ENCODE data around the gene FARP2.
A peak's percentile ranks its signal among the peaks of the same experiment; 100 is the strongest.
"Not testable (repeated sequence)": the region's sequence is repeated elsewhere in the genome, so short reads cannot be mapped to it uniquely, and the experiment has no call there.

FARP2 gene

GRCh38 chr2:241315093-241315878 lies 40.8 kb upstream of the FARP2 start, which contains the start of gene HDLBP:
TSS of gene HDLBP (minus strand) at chr2:241315672. CDS start at chr2:241266869, 48,803 bp downstream.
- Histone ChIP-seq H3K9ac (ENCODE audit: low read depth in 1 of 2, low read length in 2 of 2) (peak within 1 kb of the TSS; percentile 95 to 97), H3K4me3 (ENCODE audit: low read depth in 1 of 2, low read length in 2 of 2) (peak within 1 kb of the TSS; percentile 94 to 96), H3K27ac (ENCODE audit: low read depth, low read length) (peak within 1 kb of the TSS; percentile 99), H3K4me1 (ENCODE audit: control insufficient read depth in 1 of 2, insufficient read depth in 2 of 2, low read length in 2 of 2) (peaks cover 41 to 60% of the 10 kb centered on the region in 2 donors), H3K27me3 (ENCODE audit: control insufficient read depth in 1 of 2, insufficient read depth in 2 of 2, low read length in 2 of 2) (no peaks in the 10 kb centered on the region), H3K36me3 (ENCODE audit: control insufficient read depth in 1 of 2, insufficient read depth in 2 of 2, low read length in 2 of 2) (no peaks in the 10 kb centered on the region), H3K9me3 (ENCODE audit: control insufficient read depth in 1 of 2, low read length in 2 of 2) (no peaks in the 10 kb centered on the region)

DNA sequence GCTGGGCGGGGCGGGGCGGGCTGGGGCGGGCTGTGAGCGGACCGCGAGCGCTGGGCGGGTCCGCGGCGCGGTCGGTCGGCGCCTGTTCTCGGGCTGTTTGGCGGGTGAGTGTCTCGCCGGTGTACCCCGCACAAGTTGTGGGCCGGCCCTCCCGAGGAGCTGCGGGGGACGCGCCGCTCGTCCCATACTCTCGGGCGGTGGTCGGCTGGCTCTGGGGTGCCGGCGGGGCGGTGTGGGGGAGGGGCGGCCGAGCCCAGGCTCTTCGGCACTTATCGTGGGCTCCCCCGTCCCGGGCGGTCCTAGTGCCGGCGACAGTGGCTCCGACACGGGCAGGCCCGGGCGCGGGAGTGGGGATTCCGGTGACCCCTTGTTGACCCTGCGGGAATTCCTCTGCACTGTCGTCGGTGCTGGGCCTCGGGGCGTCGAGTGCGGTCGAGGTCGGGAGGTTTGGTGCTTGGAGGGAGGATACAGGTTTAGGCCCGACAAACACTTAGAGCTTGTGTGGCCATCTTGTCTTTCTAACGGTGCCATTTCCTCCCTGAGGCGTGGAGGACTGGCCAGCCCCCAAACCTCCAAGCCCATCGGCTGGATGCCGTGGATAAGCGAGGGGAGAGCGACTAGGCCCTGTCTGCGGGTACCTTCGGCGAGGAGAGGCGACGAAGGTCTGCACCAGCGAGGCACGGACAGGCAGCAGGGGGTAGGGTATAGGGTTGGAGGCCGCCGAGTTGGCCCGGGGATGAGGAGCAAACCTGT lies 40.0 kb upstream of the FARP2 start, which contains the start of gene SEPTIN2:
SEPTIN2 (plus strand) TSS at position 47 of the 753 bp plus-strand sequence. CDS start 8,308 bp downstream, outside the sequence.
- Histone ChIP-seq H3K9me3 (ENCODE audit: control insufficient read depth in 1 of 2, low read length in 2 of 2) (no peaks in the 10 kb centered on the region), H3K4me1 (ENCODE audit: control insufficient read depth in 1 of 2, insufficient read depth in 2 of 2, low read length in 2 of 2) (peaks cover 34 to 66% of the 10 kb centered on the region in 2 donors), H3K27ac (ENCODE audit: low read depth, low read length) (peak within 1 kb of the TSS; percentile 99), H3K27me3 (ENCODE audit: control insufficient read depth in 1 of 2, insufficient read depth in 2 of 2, low read length in 2 of 2) (no peaks in the 10 kb centered on the region), H3K9ac (ENCODE audit: low read depth in 1 of 2, low read length in 2 of 2) (peak within 1 kb of the TSS; percentile 95 to 97), H3K36me3 (ENCODE audit: control insufficient read depth in 1 of 2, insufficient read depth in 2 of 2, low read length in 2 of 2) (no peaks in the 10 kb centered on the region), H3K4me3 (ENCODE audit: low read depth in 1 of 2, low read length in 2 of 2) (peak within 1 kb of the TSS; percentile 94 to 96)

DNA sequence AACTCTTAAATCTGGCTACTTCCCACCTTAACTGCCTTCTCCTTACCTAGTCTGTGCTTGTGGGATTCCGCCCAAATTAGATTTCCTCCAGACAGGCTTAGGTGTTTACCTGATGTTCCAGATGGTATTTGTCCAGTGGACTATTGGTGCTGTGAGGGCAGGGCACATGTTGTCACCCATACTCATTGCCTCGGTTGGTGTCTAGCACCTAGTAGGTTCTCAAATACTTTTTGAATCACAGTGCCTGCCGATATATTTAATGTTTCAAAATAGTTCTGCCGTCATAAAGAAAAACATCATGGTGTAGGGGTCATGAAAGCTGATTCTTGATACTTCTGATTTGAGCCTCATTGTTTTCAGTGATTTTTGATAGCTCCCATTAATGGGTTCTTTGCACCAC lies 39.3 kb upstream of the FARP2 start:
- H3K27ac ChIP-seq (ENCODE audit: low read depth, low read length), result peak overlapping the region; percentile 87
- peaks cover 39 to 70% of the 10 kb centered on the region in 2 donors for H3K4me1 ChIP-seq (ENCODE audit: control insufficient read depth in 1 of 2, insufficient read depth in 2 of 2, low read length in 2 of 2)
- H3K9ac ChIP-seq (ENCODE audit: low read depth in 1 of 2, low read length in 2 of 2), result peak overlapping the region; percentile 93 to 97
- H3K9me3 ChIP-seq (ENCODE audit: control insufficient read depth in 1 of 2, low read length in 2 of 2), result no peaks in the 10 kb centered on the region
- H3K4me3 ChIP-seq (ENCODE audit: low read depth in 1 of 2, low read length in 2 of 2), result peak overlapping the region; percentile 92 to 95
- H3K36me3 ChIP-seq (ENCODE audit: control insufficient read depth in 1 of 2, insufficient read depth in 2 of 2, low read length in 2 of 2), result no peaks in the 10 kb centered on the region
- no peaks in the 10 kb centered on the region for H3K27me3 ChIP-seq (ENCODE audit: control insufficient read depth in 1 of 2, insufficient read depth in 2 of 2, low read length in 2 of 2)

GRCh38 chr2:241317391-241317790 lies 38.7 kb upstream of the FARP2 start:
- Histone ChIP-seq H3K36me3 (ENCODE audit: control insufficient read depth in 1 of 2, insufficient read depth in 2 of 2, low read length in 2 of 2) (no peaks in the 10 kb centered on the region), H3K27ac (ENCODE audit: low read depth, low read length) (no peak overlapping the region), H3K9ac (ENCODE audit: low read depth in 1 of 2, low read length in 2 of 2) (peak overlapping the region; percentile 93 to 97), H3K4me1 (ENCODE audit: control insufficient read depth in 1 of 2, insufficient read depth in 2 of 2, low read length in 2 of 2) (peaks cover 42 to 67% of the 10 kb centered on the region in 2 donors), H3K4me3 (ENCODE audit: low read depth in 1 of 2, low read length in 2 of 2) (peak overlapping the region; percentile 92 to 95), H3K9me3 (ENCODE audit: control insufficient read depth in 1 of 2, low read length in 2 of 2) (no peaks in the 10 kb centered on the region), H3K27me3 (ENCODE audit: control insufficient read depth in 1 of 2, insufficient read depth in 2 of 2, low read length in 2 of 2) (no peaks in the 10 kb centered on the region)

DNA sequence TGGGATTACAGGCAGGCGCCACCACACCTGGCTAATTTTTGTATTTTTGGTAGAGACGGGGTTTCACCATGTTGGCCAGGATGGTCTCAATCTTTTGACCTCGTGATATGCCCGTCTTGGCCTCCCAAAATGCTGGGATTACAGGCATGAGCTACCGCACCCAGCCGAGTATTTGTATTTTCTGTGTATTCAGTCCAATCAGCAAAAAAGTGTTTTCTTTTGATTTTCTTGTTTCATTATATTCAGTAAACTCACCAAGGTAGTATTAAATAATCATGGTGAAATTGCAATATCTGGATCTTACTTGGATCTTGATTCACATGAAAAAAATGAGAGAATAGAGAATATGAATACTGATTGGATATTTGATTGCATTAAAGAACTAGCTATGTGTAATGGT lies 37.3 kb upstream of the FARP2 start:
- H3K27me3 ChIP-seq (ENCODE audit: control insufficient read depth in 1 of 2, insufficient read depth in 2 of 2, low read length in 2 of 2); H3K36me3 ChIP-seq (ENCODE audit: control insufficient read depth in 1 of 2, insufficient read depth in 2 of 2, low read length in 2 of 2); H3K9me3 ChIP-seq (ENCODE audit: control insufficient read depth in 1 of 2, low read length in 2 of 2); H3K4me3 ChIP-seq (ENCODE audit: low read depth in 1 of 2, low read length in 2 of 2); H3K27ac ChIP-seq (ENCODE audit: low read depth, low read length); H3K9ac ChIP-seq (ENCODE audit: low read depth in 1 of 2, low read length in 2 of 2): not testable (repeated sequence)
- H3K4me1 ChIP-seq (ENCODE audit: control insufficient read depth in 1 of 2, insufficient read depth in 2 of 2, low read length in 2 of 2), result peaks cover 34 to 59% of the 10 kb centered on the region in 2 donors

DNA sequence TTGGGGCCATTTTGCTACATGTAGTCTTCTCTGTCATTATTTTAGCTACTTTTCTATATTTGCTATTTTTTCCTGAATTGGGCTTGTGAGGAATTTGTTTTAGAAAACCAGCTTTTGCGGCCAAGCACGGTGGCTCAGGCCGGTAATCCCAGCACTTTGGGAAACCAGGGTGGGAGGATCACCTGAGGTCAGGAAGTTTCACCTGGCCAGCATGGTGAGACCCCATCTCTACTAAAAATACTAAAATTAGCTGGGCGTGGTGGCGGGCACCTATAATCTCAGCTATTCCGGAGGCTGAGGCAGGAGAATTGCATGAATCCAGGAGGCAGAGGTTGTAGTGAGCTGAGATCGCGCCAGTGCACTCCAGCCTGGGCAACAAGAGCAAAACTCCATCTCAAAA lies 35.7 kb upstream of the FARP2 start:
- H3K27me3 ChIP-seq (ENCODE audit: control insufficient read depth in 1 of 2, insufficient read depth in 2 of 2, low read length in 2 of 2), result no peaks in the 10 kb centered on the region

DNA sequence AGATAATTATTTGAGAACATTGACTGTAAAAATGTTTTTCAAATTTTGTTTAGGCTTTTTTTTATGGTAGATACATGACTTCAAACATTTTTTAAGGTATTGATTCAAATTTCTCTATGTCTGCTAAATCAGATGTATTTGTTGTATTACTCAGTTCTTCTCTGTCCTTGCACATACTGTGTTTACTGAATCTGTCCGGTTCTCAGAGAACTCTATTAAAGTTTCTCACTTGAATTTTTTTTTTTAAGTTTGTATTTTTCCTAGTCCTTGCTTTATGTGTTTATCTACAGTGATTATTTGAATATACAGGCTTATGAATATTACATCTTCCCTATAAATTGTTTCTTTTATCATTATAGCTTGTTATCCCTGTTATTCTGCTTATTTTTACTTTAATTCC lies 35.1 kb upstream of the FARP2 start:
- Histone ChIP-seq H3K9ac (ENCODE audit: low read depth in 1 of 2, low read length in 2 of 2) (no peak overlapping the region), H3K27ac (ENCODE audit: low read depth, low read length) (no peak overlapping the region), H3K4me3 (ENCODE audit: low read depth in 1 of 2, low read length in 2 of 2) (no peak overlapping the region)

More for the DNA sequence above, 35.7 kb upstream of the FARP2 start:
- no peak overlapping the region for H3K9ac ChIP-seq (ENCODE audit: low read depth in 1 of 2, low read length in 2 of 2)
- H3K27ac ChIP-seq (ENCODE audit: low read depth, low read length), result no peak overlapping the region
- H3K4me1 ChIP-seq (ENCODE audit: control insufficient read depth in 1 of 2, insufficient read depth in 2 of 2, low read length in 2 of 2), result peaks cover 26 to 55% of the 10 kb centered on the region in 2 donors
- no peak overlapping the region for H3K4me3 ChIP-seq (ENCODE audit: low read depth in 1 of 2, low read length in 2 of 2)
- peaks cover 6% of the 10 kb centered on the region in 2 donors for H3K36me3 ChIP-seq (ENCODE audit: control insufficient read depth in 1 of 2, insufficient read depth in 2 of 2, low read length in 2 of 2)
- no peaks in the 10 kb centered on the region for H3K9me3 ChIP-seq (ENCODE audit: control insufficient read depth in 1 of 2, low read length in 2 of 2)

DNA sequence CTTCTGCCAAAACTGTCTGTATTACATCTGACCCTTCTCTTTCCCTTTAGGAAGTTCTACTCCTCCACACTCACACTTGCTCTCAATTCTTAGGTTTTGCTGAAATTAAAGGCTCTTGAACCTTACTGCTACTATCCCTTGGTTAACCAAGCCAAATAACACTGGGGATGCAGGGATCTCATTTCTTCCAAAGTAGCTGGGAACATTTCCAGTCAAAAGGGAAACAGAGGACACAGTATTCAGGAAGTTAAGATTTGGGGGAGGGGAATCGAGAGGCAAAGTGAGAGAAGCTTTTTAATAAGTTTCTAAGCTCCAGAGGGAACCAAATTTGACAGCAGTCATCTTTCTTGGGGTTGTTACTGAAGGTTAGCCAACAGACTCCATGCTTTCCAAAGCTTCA lies 34.2 kb upstream of the FARP2 start:
- Histone ChIP-seq H3K9ac (ENCODE audit: low read depth in 1 of 2, low read length in 2 of 2) (no peak overlapping the region), H3K4me3 (ENCODE audit: low read depth in 1 of 2, low read length in 2 of 2) (no peak overlapping the region), H3K9me3 (ENCODE audit: control insufficient read depth in 1 of 2, low read length in 2 of 2) (no peaks in the 10 kb centered on the region), H3K4me1 (ENCODE audit: control insufficient read depth in 1 of 2, insufficient read depth in 2 of 2, low read length in 2 of 2) (peaks cover 24 to 53% of the 10 kb centered on the region in 2 donors), H3K27me3 (ENCODE audit: control insufficient read depth in 1 of 2, insufficient read depth in 2 of 2, low read length in 2 of 2) (no peaks in the 10 kb centered on the region), H3K27ac (ENCODE audit: low read depth, low read length) (no peak overlapping the region), H3K36me3 (ENCODE audit: control insufficient read depth in 1 of 2, insufficient read depth in 2 of 2, low read length in 2 of 2) (peaks cover 13 to 14% of the 10 kb centered on the region in 2 donors)

More for the DNA sequence above, 35.1 kb upstream of the FARP2 start:
- Histone ChIP-seq H3K27me3 (ENCODE audit: control insufficient read depth in 1 of 2, insufficient read depth in 2 of 2, low read length in 2 of 2) (no peaks in the 10 kb centered on the region), H3K36me3 (ENCODE audit: control insufficient read depth in 1 of 2, insufficient read depth in 2 of 2, low read length in 2 of 2) (peaks cover 6 to 9% of the 10 kb centered on the region in 2 donors), H3K4me1 (ENCODE audit: control insufficient read depth in 1 of 2, insufficient read depth in 2 of 2, low read length in 2 of 2) (peaks cover 26 to 55% of the 10 kb centered on the region in 2 donors), H3K9me3 (ENCODE audit: control insufficient read depth in 1 of 2, low read length in 2 of 2) (no peaks in the 10 kb centered on the region)

GRCh38 chr2:241323778-241324177 lies 32.3 kb upstream of the FARP2 start:
- H3K27me3 ChIP-seq (ENCODE audit: control insufficient read depth in 1 of 2, insufficient read depth in 2 of 2, low read length in 2 of 2), result no peaks in the 10 kb centered on the region
- H3K9ac ChIP-seq (ENCODE audit: low read depth in 1 of 2, low read length in 2 of 2), result no peak overlapping the region
- peaks cover 13 to 31% of the 10 kb centered on the region in 2 donors for H3K36me3 ChIP-seq (ENCODE audit: control insufficient read depth in 1 of 2, insufficient read depth in 2 of 2, low read length in 2 of 2)
- H3K9me3 ChIP-seq (ENCODE audit: control insufficient read depth in 1 of 2, low read length in 2 of 2), result no peaks in the 10 kb centered on the region
- no peak overlapping the region for H3K4me3 ChIP-seq (ENCODE audit: low read depth in 1 of 2, low read length in 2 of 2)
- no peak overlapping the region for H3K27ac ChIP-seq (ENCODE audit: low read depth, low read length)
- H3K4me1 ChIP-seq (ENCODE audit: control insufficient read depth in 1 of 2, insufficient read depth in 2 of 2, low read length in 2 of 2), result peaks cover 10 to 35% of the 10 kb centered on the region in 2 donors

- Histone ChIP-seq H3K4me3 (ENCODE audit: low read depth in 1 of 2, low read length in 2 of 2) (no peak overlapping the region), H3K27ac (ENCODE audit: low read depth, low read length) (no peak overlapping the region), H3K9ac (ENCODE audit: low read depth in 1 of 2, low read length in 2 of 2) (no peak overlapping the region), H3K27me3 (ENCODE audit: control insufficient read depth in 1 of 2, insufficient read depth in 2 of 2, low read length in 2 of 2) (no peaks in the 10 kb centered on the region), H3K9me3 (ENCODE audit: control insufficient read depth in 1 of 2, low read length in 2 of 2) (no peaks in the 10 kb centered on the region), H3K36me3 (ENCODE audit: control insufficient read depth in 1 of 2, insufficient read depth in 2 of 2, low read length in 2 of 2) (peaks cover 13 to 36% of the 10 kb centered on the region in 2 donors), H3K4me1 (ENCODE audit: control insufficient read depth in 1 of 2, insufficient read depth in 2 of 2, low read length in 2 of 2) (peaks cover 10 to 28% of the 10 kb centered on the region in 2 donors)
These were observed 31.3 kb upstream of the FARP2 start for GRCh38 chr2:241324775-241325174.

All from duodenal mucosa (tissue), 2 donors.